GM23338 (cell line): ENCODE results near the gene RAB3IL1. TPM values are rescaled to one million over a fixed set of nuclear protein-coding genes. Genes with fewer than 3 reads are reported as not detected.
"Not testable (repeated sequence)": the region's sequence is repeated elsewhere in the genome, so short reads cannot be mapped to it uniquely, and the experiment has no call there.

Experiments
- ATAC-seq: fragments of 200-7000 bp; cut with Tn5 transposase; 3 replicates; pipeline ENCODE4 v1.9.1; 2020
- DNase-seq: peaks from one replicate; pipeline ENCODE4 v3.0.0-alpha.2; 2015; ENCODE audit warnings: low spot score
- H2AFZ ChIP-seq: fragments of 200-600 bp; sonication (generic); 2 replicates; pipeline ENCODE4 v1.8.0; 2016; ENCODE audit warnings: antibody characterized with exemption, mild to moderate bottlenecking, moderate library complexity
- H3F3A ChIP-seq: fragments of 200-600 bp; sonication (generic); replicated peaks from 2 replicates; pipeline ENCODE4 v1.8.0; 2017; ENCODE audit warnings: antibody characterized with exemption, mixed run types, low read depth
- H3K27ac ChIP-seq: fragments of 200-600 bp; sonication (generic); 2 replicates; pipeline ENCODE4 v1.6.1; 2016; ENCODE audit warnings: low read depth
- H3K27me3 ChIP-seq: fragments of 200-600 bp; sonication (generic); 2 replicates; pipeline ENCODE4 v1.8.0; 2016; ENCODE audit warnings: mild to moderate bottlenecking, mixed run types, moderate library complexity; ENCODE audit not compliant: insufficient read depth
- H3K36me3 ChIP-seq: fragments of 200-600 bp; sonication (generic); 2 replicates; pipeline ENCODE4 v1.8.0; 2016; ENCODE audit warnings: mild to moderate bottlenecking; ENCODE audit not compliant: insufficient read depth
- H3K4me1 ChIP-seq: fragments of 200-600 bp; sonication (generic); 2 replicates; pipeline ENCODE4 v1.8.0; 2016; ENCODE audit warnings: mild to moderate bottlenecking, moderate library complexity; ENCODE audit not compliant: insufficient read depth
- H3K4me2 ChIP-seq: fragments of 200-600 bp; sonication (generic); 2 replicates; pipeline ENCODE4 v1.7.1; 2017; ENCODE audit warnings: mixed run types
- H3K4me3 ChIP-seq: fragments of 200-600 bp; sonication (generic); 2 replicates; pipeline ENCODE4 v1.6.1; 2016; ENCODE audit warnings: mixed run types
- H3K79me2 ChIP-seq: fragments of 200-600 bp; sonication (generic); replicated peaks from 2 replicates; pipeline ENCODE4 v1.8.0; 2017; ENCODE audit warnings: mild to moderate bottlenecking; ENCODE audit not compliant: insufficient read depth
- H3K9me2 ChIP-seq: fragments of 200-600 bp; sonication (generic); 2 replicates; pipeline ENCODE4 v1.8.0; 2017; ENCODE audit not compliant: insufficient read depth
- H4K20me1 ChIP-seq: fragments of 200-600 bp; sonication (generic); replicated peaks from 2 replicates; pipeline ENCODE4 v1.8.0; 2017; ENCODE audit warnings: mild to moderate bottlenecking; ENCODE audit not compliant: insufficient read depth
- H3K27ac Mint-ChIP-seq: 2 replicates; pipeline ENCODE4 v1.8.0; 2020; ENCODE audit warnings: inconsistent platforms, mild to moderate bottlenecking, moderate library complexity, mixed read lengths
- H3K27me3 Mint-ChIP-seq: 3 replicates; pipeline ENCODE4 v1.8.0; 2022; ENCODE audit warnings: low read depth, mild to moderate bottlenecking, moderate library complexity, mixed read lengths, inconsistent platforms; ENCODE audit not compliant: insufficient read depth, poor library complexity
- H3K36me3 Mint-ChIP-seq: 3 replicates; pipeline ENCODE4 v1.8.0; 2021; ENCODE audit warnings: low read depth, mild to moderate bottlenecking, inconsistent platforms, moderate library complexity, mixed read lengths
- H3K4me1 Mint-ChIP-seq: 3 replicates; pipeline ENCODE4 v1.8.0; 2020; ENCODE audit warnings: mild to moderate bottlenecking, inconsistent platforms, mixed read lengths
- H3K4me3 Mint-ChIP-seq: 3 replicates; pipeline ENCODE4 v1.8.0; 2021; ENCODE audit warnings: moderate library complexity, mild to moderate bottlenecking, inconsistent platforms, mixed read lengths
- H3K9me3 Mint-ChIP-seq: 3 replicates; pipeline ENCODE4 v1.8.0; 2020; ENCODE audit warnings: moderate library complexity, mild to moderate bottlenecking, inconsistent platforms, mixed read lengths
- EZH2 ChIP-seq: fragments of 200-600 bp; sonication (generic); IDR thresholded peaks from one replicate; pipeline ENCODE4 v1.8.0; 2017; ENCODE audit warnings: antibody characterized with exemption, mild to moderate bottlenecking, low read depth; ENCODE audit not compliant: unreplicated experiment
- EZH2phosphoT487 ChIP-seq: fragments of 200-600 bp; sonication (generic); IDR thresholded peaks from one replicate; pipeline ENCODE4 v1.8.1; 2018; ENCODE audit warnings: antibody characterized with exemption; ENCODE audit not compliant: unreplicated experiment
- NANOG ChIP-seq: IDR thresholded peaks from 2 replicates; pipeline ENCODE4 v1.6.1; 2016; ENCODE audit warnings: antibody characterized with exemption, borderline replicate concordance
- POLR2AphosphoS5 ChIP-seq: IDR thresholded peaks from 2 replicates; pipeline ENCODE4 v1.6.1; 2016; ENCODE audit warnings: antibody characterized with exemption, low read depth
- STAT1 ChIP-seq: IDR thresholded peaks from one replicate; pipeline ENCODE4 v1.6.1; 2016; ENCODE audit warnings: antibody characterized with exemption; ENCODE audit not compliant: unreplicated experiment
- ZNF114 ChIP-seq: fragments of 250-450 bp; sonication (Bioruptor Pico); IDR thresholded peaks from 2 replicates; pipeline ENCODE4 v1.5.0; 2020; ENCODE audit warnings: mild to moderate bottlenecking, moderate library complexity
- polyA plus RNA-seq: library from polyadenylated mRNA; unstranded; fragments of >200 nt; fragmentation: Nextera tagmentation; extraction: Ambion mirVana; gene quantifications from 2 replicates; pipeline ENCODE4 v1.2.1, GENCODE V29; 2016
- total RNA-seq: library from RNA; depleted of rRNA; stranded (reverse); fragments of >200 nt; shearing (Covaris generic); gene quantifications from 2 replicates; pipeline ENCODE4 v1.2.3, GENCODE V29; 2014
- TF ChIP-seq, protein P1 (sequence below): fragments of 250-450 bp; sonication (Bioruptor Pico); IDR thresholded peaks from 2 replicates; pipeline ENCODE4 v1.5.0; 2020; ENCODE audit warnings: mild to moderate bottlenecking, moderate library complexity
- TF ChIP-seq, protein P2 (sequence below), 2 experiments: fragments of 200-600 bp in 1 of 2; sonication (generic) in 1 of 2; conservative IDR thresholded peaks; 2 replicates each; pipeline versions ENCODE4 v1.5.1 to v1.6.1; 2016 to 2017; ENCODE audit warnings: antibody characterized with exemption in 2 of 2, low read depth in 2 of 2, mild to moderate bottlenecking in 2 of 2, moderate library complexity in 1 of 2
- TF ChIP-seq, protein P3 (sequence below): IDR thresholded peaks from one replicate; pipeline ENCODE4 v1.6.1; 2018; ENCODE audit warnings: antibody characterized with exemption; ENCODE audit not compliant: unreplicated experiment

Gene RAB3IL1
- total and polyA plus RNA-seq, 2 experiments from 2014 or later, result 2.7 to 3.4 TPM

DNA sequence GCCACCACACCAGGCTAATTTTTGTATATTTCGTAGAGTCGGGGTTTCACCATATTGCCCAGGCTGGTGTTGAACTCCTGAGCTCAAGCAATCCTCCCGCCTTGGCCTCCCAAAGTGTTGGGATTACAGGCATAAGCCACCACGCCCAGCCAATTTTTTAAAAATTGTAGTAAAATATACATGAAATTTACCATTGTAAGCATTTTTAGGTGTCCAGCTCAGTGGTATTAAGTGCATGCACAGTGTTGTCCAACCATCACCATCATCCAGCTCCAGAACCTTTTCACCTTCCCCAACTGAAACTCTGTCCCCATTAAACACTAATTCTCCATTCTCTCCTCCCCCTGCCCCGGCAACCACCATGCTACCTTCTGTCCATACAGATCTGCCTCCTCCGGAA lies 34.5 kb downstream of the RAB3IL1 start (continued):
- TF ChIP-seq, protein P1, sequence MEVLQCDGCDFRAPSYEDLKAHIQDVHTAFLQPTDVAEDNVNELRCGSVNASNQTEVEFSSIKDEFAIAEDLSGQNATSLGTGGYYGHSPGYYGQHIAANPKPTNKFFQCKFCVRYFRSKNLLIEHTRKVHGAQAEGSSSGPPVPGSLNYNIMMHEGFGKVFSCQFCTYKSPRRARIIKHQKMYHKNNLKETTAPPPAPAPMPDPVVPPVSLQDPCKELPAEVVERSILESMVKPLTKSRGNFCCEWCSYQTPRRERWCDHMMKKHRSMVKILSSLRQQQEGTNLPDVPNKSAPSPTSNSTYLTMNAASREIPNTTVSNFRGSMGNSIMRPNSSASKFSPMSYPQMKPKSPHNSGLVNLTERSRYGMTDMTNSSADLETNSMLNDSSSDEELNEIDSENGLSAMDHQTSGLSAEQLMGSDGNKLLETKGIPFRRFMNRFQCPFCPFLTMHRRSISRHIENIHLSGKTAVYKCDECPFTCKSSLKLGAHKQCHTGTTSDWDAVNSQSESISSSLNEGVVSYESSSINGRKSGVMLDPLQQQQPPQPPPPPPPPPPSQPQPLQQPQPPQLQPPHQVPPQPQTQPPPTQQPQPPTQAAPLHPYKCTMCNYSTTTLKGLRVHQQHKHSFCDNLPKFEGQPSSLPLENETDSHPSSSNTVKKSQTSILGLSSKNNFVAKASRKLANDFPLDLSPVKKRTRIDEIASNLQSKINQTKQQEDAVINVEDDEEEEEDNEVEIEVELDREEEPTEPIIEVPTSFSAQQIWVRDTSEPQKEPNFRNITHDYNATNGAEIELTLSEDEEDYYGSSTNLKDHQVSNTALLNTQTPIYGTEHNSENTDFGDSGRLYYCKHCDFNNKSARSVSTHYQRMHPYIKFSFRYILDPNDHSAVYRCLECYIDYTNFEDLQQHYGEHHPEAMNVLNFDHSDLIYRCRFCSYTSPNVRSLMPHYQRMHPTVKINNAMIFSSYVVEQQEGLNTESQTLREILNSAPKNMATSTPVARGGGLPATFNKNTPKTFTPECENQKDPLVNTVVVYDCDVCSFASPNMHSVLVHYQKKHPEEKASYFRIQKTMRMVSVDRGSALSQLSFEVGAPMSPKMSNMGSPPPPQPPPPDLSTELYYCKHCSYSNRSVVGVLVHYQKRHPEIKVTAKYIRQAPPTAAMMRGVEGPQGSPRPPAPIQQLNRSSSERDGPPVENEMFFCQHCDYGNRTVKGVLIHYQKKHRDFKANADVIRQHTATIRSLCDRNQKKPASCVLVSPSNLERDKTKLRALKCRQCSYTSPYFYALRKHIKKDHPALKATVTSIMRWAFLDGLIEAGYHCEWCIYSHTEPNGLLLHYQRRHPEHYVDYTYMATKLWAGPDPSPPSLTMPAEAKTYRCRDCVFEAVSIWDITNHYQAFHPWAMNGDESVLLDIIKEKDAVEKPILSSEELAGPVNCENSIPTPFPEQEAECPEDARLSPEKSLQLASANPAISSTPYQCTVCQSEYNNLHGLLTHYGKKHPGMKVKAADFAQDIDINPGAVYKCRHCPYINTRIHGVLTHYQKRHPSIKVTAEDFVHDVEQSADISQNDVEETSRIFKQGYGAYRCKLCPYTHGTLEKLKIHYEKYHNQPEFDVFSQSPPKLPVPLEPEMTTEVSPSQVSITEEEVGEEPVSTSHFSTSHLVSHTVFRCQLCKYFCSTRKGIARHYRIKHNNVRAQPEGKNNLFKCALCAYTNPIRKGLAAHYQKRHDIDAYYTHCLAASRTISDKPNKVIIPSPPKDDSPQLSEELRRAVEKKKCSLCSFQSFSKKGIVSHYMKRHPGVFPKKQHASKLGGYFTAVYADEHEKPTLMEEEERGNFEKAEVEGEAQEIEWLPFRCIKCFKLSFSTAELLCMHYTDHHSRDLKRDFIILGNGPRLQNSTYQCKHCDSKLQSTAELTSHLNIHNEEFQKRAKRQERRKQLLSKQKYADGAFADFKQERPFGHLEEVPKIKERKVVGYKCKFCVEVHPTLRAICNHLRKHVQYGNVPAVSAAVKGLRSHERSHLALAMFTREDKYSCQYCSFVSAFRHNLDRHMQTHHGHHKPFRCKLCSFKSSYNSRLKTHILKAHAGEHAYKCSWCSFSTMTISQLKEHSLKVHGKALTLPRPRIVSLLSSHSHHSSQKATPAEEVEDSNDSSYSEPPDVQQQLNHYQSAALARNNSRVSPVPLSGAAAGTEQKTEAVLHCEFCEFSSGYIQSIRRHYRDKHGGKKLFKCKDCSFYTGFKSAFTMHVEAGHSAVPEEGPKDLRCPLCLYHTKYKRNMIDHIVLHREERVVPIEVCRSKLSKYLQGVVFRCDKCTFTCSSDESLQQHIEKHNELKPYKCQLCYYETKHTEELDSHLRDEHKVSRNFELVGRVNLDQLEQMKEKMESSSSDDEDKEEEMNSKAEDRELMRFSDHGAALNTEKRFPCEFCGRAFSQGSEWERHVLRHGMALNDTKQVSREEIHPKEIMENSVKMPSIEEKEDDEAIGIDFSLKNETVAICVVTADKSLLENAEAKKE, result no peak
- no peak for TF ChIP-seq STAT1
- no peak for TF ChIP-seq EZH2phosphoT487

DNA sequence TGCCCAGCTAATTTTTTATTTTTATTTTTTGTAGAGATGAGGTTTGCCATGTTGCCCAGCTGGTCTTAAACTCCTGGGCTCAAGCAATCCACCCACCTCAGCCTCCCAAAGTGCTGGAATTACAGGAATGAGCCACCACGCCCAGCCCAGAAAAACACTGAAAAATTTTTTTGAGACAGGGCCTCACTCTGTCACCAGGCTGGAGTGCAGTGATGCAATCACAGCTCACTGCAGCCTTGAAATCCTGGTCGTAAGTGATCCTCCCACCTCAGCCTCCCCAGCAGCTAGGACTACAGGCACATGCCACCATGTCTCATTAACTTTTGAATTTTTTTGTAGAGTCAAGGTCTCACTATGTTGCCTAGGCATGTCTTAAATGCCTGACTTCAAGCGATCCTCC lies 35.1 kb downstream of the RAB3IL1 start:
- not testable (repeated sequence) for H3K36me3 ChIP-seq, H3K79me2 ChIP-seq, H3K27me3 ChIP-seq, DNase-seq, H3K4me3 Mint-ChIP-seq, H3F3A ChIP-seq, H3K27ac ChIP-seq, H2AFZ ChIP-seq, H3K9me2 ChIP-seq, H3K9me3 Mint-ChIP-seq, H3K36me3 Mint-ChIP-seq, H3K27ac Mint-ChIP-seq, H4K20me1 ChIP-seq, H3K4me2 ChIP-seq, H3K4me3 ChIP-seq, H3K27me3 Mint-ChIP-seq, ATAC-seq
- peaks cover 33% of the 10 kb centered on the region for H3K4me1 Mint-ChIP-seq
- H3K4me1 ChIP-seq, result peaks cover 18% of the 10 kb centered on the region

DNA sequence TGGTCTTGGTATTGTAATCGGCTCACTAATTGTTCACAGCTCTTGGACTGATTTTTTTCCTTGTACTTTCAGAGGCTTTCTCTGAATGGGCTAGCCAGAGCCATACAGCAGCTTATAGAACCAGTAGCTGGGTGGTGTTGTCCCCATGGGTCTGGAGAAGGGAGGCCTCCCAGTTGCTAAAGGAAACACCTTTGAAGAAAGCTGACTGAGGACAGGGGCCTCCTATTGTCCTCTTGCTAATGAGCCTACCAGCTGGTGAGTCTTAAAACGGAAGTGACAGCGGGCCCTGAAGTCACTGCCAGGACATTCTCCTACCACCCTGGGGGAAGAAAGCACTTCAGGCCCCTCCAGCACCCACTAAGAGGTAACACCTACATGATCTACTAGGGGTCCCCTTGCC lies 36.0 kb downstream of the RAB3IL1 start:
- Histone ChIP-seq H3K36me3 (no peaks in the 10 kb centered on the region), H3K4me1 (peaks cover 18% of the 10 kb centered on the region), H3K27me3 (no peaks in the 10 kb centered on the region), H3K79me2 (no peaks in the 10 kb centered on the region), H3K27ac (no peak overlapping the region), H3K4me3 (peak overlapping the region; percentile 18; the same call in 1 of the 2 replicates), H3F3A (no peaks in the 10 kb centered on the region), H4K20me1 (no peaks in the 10 kb centered on the region), H2AFZ (no peak overlapping the region), H3K4me2 (peak overlapping the region; percentile 65), H3K9me2 (no peaks in the 10 kb centered on the region)
- H3K4me3 Mint-ChIP-seq, result no peak overlapping the region
- peak overlapping the region; percentile 16; the same call in 1 of the 2 replicates for H3K27ac Mint-ChIP-seq
- peak; percentile 66 for ATAC-seq
- H3K9me3 Mint-ChIP-seq, result no peaks in the 10 kb centered on the region
- DNase-seq, result peak; percentile 78
- peaks cover 4% of the 10 kb centered on the region for H3K27me3 Mint-ChIP-seq
- H3K4me1 Mint-ChIP-seq, result peaks cover 32% of the 10 kb centered on the region
- peaks cover 5% of the 10 kb centered on the region; the same call in 2 of the 3 replicates for H3K36me3 Mint-ChIP-seq
- no peak for TF ChIP-seq NANOG
- TF ChIP-seq ZNF114 (CRISPR knock-in tag), result no peak
- TF ChIP-seq, protein P2, sequence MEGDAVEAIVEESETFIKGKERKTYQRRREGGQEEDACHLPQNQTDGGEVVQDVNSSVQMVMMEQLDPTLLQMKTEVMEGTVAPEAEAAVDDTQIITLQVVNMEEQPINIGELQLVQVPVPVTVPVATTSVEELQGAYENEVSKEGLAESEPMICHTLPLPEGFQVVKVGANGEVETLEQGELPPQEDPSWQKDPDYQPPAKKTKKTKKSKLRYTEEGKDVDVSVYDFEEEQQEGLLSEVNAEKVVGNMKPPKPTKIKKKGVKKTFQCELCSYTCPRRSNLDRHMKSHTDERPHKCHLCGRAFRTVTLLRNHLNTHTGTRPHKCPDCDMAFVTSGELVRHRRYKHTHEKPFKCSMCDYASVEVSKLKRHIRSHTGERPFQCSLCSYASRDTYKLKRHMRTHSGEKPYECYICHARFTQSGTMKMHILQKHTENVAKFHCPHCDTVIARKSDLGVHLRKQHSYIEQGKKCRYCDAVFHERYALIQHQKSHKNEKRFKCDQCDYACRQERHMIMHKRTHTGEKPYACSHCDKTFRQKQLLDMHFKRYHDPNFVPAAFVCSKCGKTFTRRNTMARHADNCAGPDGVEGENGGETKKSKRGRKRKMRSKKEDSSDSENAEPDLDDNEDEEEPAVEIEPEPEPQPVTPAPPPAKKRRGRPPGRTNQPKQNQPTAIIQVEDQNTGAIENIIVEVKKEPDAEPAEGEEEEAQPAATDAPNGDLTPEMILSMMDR (conservative IDR thresholded peaks at IDR 0.05; ENCODE audit: low read depth in 2 of 2), result no peak
- TF ChIP-seq, protein P3, sequence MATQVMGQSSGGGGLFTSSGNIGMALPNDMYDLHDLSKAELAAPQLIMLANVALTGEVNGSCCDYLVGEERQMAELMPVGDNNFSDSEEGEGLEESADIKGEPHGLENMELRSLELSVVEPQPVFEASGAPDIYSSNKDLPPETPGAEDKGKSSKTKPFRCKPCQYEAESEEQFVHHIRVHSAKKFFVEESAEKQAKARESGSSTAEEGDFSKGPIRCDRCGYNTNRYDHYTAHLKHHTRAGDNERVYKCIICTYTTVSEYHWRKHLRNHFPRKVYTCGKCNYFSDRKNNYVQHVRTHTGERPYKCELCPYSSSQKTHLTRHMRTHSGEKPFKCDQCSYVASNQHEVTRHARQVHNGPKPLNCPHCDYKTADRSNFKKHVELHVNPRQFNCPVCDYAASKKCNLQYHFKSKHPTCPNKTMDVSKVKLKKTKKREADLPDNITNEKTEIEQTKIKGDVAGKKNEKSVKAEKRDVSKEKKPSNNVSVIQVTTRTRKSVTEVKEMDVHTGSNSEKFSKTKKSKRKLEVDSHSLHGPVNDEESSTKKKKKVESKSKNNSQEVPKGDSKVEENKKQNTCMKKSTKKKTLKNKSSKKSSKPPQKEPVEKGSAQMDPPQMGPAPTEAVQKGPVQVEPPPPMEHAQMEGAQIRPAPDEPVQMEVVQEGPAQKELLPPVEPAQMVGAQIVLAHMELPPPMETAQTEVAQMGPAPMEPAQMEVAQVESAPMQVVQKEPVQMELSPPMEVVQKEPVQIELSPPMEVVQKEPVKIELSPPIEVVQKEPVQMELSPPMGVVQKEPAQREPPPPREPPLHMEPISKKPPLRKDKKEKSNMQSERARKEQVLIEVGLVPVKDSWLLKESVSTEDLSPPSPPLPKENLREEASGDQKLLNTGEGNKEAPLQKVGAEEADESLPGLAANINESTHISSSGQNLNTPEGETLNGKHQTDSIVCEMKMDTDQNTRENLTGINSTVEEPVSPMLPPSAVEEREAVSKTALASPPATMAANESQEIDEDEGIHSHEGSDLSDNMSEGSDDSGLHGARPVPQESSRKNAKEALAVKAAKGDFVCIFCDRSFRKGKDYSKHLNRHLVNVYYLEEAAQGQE, result no peak
- no peak for TF ChIP-seq POLR2AphosphoS5
- no peak for TF ChIP-seq EZH2
- TF ChIP-seq EZH2phosphoT487, result no peak
